HepG2 (cell line): Measurements from ENCODE around the gene ADAT3. TPM values are rescaled to one million over a fixed set of nuclear protein-coding genes. Genes with fewer than 3 reads are reported as not detected.

Experiments used
- ARHGAP35 ChIP-seq: sonication (generic); formaldehyde crosslinking; IDR thresholded peaks from 2 replicates; pipeline ENCODE4 v1.9.0; 2022; ENCODE audit warnings: mild to moderate bottlenecking, inconsistent platforms, moderate library complexity, missing genetic modification reagents, borderline replicate concordance
- ARID3A ChIP-seq: IDR thresholded peaks from 2 replicates; pipeline ENCODE4 v1.6.1; 2012; ENCODE audit warnings: low read depth, low read length, improper control_type of control experiment
- GLMP ChIP-seq: sonication (generic); formaldehyde crosslinking; IDR thresholded peaks from 2 replicates; pipeline ENCODE4 v1.9.0; 2021; ENCODE audit warnings: missing genetic modification reagents, mild to moderate bottlenecking, borderline replicate concordance
- GZF1 ChIP-seq: sonication (generic); formaldehyde crosslinking; IDR thresholded peaks from 2 replicates; pipeline ENCODE4 v1.5.1; 2020; ENCODE audit warnings: mild to moderate bottlenecking, missing genetic modification reagents
- KAT2B ChIP-seq: fragments of 150-350 bp; IDR thresholded peaks from 2 replicates; pipeline ENCODE4 v1.6.1; 2014; ENCODE audit warnings: low read depth, low read length, borderline replicate concordance
- MIER2 ChIP-seq: IDR thresholded peaks from 2 replicates; pipeline ENCODE4 v1.6.1; 2016; ENCODE audit warnings: missing biosample characterization, missing genetic modification reagents
- MTA1 ChIP-seq: sonication (generic); formaldehyde crosslinking; IDR thresholded peaks from 2 replicates; pipeline ENCODE4 v1.4.0; 2020; ENCODE audit warnings: missing genetic modification reagents, mild to moderate bottlenecking, borderline replicate concordance
- REST ChIP-seq, 2 experiments: IDR thresholded peaks; 2 replicates each; pipeline ENCODE4 v1.6.1; 2011 to 2012; ENCODE audit warnings: low read length in 2 of 2, borderline replicate concordance in 1 of 2, low read depth in 1 of 2, mild to moderate bottlenecking in 1 of 2, moderate library complexity in 1 of 2
- SMARCC2 ChIP-seq: fragments of 450-650 bp; IDR thresholded peaks from 2 replicates; pipeline ENCODE4 v1.6.1; 2017; ENCODE audit warnings: antibody characterized with exemption, mild to moderate bottlenecking
- TAF1 ChIP-seq: sonication (generic); formaldehyde crosslinking; IDR thresholded peaks from 2 replicates; pipeline ENCODE4 v1.4.0; 2020; ENCODE audit warnings: missing genetic modification reagents
- TCF7L2 ChIP-seq: IDR thresholded peaks from 2 replicates; pipeline ENCODE4 v1.6.1; 2011; ENCODE audit warnings: mild to moderate bottlenecking, low read depth, low read length, moderate library complexity
- THAP8 ChIP-seq: sonication (generic); formaldehyde crosslinking; IDR thresholded peaks from 2 replicates; pipeline ENCODE4 v1.5.1; 2020; ENCODE audit warnings: missing genetic modification reagents, mild to moderate bottlenecking, borderline replicate concordance
- UBTF ChIP-seq: sonication (generic); formaldehyde crosslinking; IDR thresholded peaks from 2 replicates; pipeline ENCODE4 v1.4.0; 2020; ENCODE audit warnings: mild to moderate bottlenecking, missing genetic modification reagents
- ZNF225 ChIP-seq: sonication (generic); formaldehyde crosslinking; IDR thresholded peaks from 2 replicates; pipeline ENCODE4 v1.4.0; 2020; ENCODE audit warnings: mild to moderate bottlenecking, missing genetic modification reagents
- ZNF263 ChIP-seq: sonication (generic); formaldehyde crosslinking; IDR thresholded peaks from 2 replicates; pipeline ENCODE4 v1.4.0; 2020; ENCODE audit warnings: missing genetic modification reagents
- ZNF530 ChIP-seq: sonication (generic); formaldehyde crosslinking; IDR thresholded peaks from 2 replicates; pipeline ENCODE4 v1.5.0; 2020; ENCODE audit warnings: low read depth, mild to moderate bottlenecking, missing genetic modification reagents
- ZNF652 ChIP-seq: IDR thresholded peaks from 2 replicates; pipeline ENCODE4 v1.6.1; 2016; ENCODE audit warnings: low read depth, borderline replicate concordance
- ZNF746 ChIP-seq: sonication (generic); formaldehyde crosslinking; IDR thresholded peaks from 2 replicates; pipeline ENCODE4 v1.8.0; 2022; ENCODE audit warnings: mild to moderate bottlenecking, missing genetic modification reagents
- ZNF775 ChIP-seq: sonication (generic); formaldehyde crosslinking; IDR thresholded peaks from 2 replicates; pipeline ENCODE4 v1.4.0; 2020; ENCODE audit warnings: missing genetic modification reagents, mild to moderate bottlenecking, moderate library complexity, borderline replicate concordance
- polyA plus RNA-seq, 8 experiments: library from polyadenylated mRNA; depleted of rRNA in 3 of 8; stranded (reverse) in 7 of 8; unstranded in 1 of 8; fragments of >200 nt; fragmentation: Illumina TruSeq in 4 of 8; extraction: Trizol in 4 of 8; gene quantifications; 2 replicates each; pipeline versions ENCODE4 v1.2.1 to v1.2.3, GENCODE V29; 2011 to 2016; ENCODE audit warnings: low read depth in 4 of 8, missing spikeins in 1 of 8, mixed read lengths in 1 of 8; ENCODE audit not compliant: insufficient read depth in 1 of 8
- total RNA-seq, 5 experiments: library from RNA; depleted of rRNA; stranded (reverse); fragments of >200 nt; fragmentation: Illumina TruSeq; extraction: Trizol; gene quantifications; 2 replicates each; pipeline ENCODE4 v1.2.3, GENCODE V29; 2016; ENCODE audit warnings: low read depth in 1 of 5

ADAT3 gene
- total and polyA plus RNA-seq, 2 of the 13 experiments (the other 11 are each of a cell fraction or from before 2014, with no cell fraction given), result 0.95 to 3.5 TPM

GRCh38 chr19:1863638-1864479, 41.3 kb upstream of the ADAT3 start (continued):
- TF ChIP-seq REST (IDR thresholded peaks at IDR 0.05; ENCODE audit: borderline replicate concordance in 1 of 2, low read depth in 1 of 2, low read length in 2 of 2) (peak in 1 of 2 experiments; percentile 10; a peak in 1 of 4 replicates), TCF7L2 (no peak), THAP8 (CRISPR knock-in tag) (no peak), ZNF746 (peak; percentile 95), MIER2 (no peak), ARID3A (no peak), ZNF263 (no peak), ARHGAP35 (peak; percentile 20; the same call in 1 of the 2 replicates), ZNF530 (CRISPR knock-in tag) (no peak), TAF1 (peak; percentile 46), UBTF (CRISPR knock-in tag) (0 out of 2 replicates have a peak, but pooled peaks have one; percentile 37), ZNF775 (CRISPR knock-in tag) (no peak), SMARCC2 (no peak), ZNF652 (CRISPR knock-in tag) (no peak), KAT2B (no peak), GLMP (CRISPR knock-in tag) (no peak), GZF1 (CRISPR knock-in tag) (no peak), ZNF225 (CRISPR knock-in tag) (peak; percentile 26; the same call in 1 of the 2 replicates), MTA1 (CRISPR knock-in tag) (0 out of 2 replicates have a peak, but pooled peaks have one; percentile 28)
